ENCODE measurements around the gene PPHLN1.

The PPHLN1 gene

DNA sequence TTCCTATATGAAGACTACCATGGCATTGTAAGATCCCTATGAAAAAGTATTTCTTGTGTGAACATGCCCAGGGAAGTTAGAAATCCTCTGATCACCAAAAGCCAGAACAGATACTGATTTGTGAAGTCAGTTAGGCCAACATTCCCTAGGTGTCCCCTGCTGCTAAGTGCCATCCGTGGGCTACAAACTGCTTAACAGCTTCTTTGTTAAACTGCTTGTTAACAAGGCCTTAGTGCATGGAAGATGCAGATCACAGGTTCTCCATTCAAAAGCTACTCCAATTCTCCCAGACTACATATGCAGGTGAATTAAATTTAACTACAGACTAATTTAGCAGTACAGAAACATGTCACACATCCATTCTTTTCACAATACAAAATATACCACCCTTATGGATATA lies 155.4 kb downstream of the PPHLN1 start:
- no peak overlapping the region for H3K4me3 ChIP-seq (ENCODE audit: low read depth, low read length)
- TF ChIP-seq, protein P1, sequence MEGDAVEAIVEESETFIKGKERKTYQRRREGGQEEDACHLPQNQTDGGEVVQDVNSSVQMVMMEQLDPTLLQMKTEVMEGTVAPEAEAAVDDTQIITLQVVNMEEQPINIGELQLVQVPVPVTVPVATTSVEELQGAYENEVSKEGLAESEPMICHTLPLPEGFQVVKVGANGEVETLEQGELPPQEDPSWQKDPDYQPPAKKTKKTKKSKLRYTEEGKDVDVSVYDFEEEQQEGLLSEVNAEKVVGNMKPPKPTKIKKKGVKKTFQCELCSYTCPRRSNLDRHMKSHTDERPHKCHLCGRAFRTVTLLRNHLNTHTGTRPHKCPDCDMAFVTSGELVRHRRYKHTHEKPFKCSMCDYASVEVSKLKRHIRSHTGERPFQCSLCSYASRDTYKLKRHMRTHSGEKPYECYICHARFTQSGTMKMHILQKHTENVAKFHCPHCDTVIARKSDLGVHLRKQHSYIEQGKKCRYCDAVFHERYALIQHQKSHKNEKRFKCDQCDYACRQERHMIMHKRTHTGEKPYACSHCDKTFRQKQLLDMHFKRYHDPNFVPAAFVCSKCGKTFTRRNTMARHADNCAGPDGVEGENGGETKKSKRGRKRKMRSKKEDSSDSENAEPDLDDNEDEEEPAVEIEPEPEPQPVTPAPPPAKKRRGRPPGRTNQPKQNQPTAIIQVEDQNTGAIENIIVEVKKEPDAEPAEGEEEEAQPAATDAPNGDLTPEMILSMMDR (IDR thresholded peaks at IDR 0.05; ENCODE audit: borderline replicate concordance, insufficient read depth, low read depth, low read length), result no peak

DNA sequence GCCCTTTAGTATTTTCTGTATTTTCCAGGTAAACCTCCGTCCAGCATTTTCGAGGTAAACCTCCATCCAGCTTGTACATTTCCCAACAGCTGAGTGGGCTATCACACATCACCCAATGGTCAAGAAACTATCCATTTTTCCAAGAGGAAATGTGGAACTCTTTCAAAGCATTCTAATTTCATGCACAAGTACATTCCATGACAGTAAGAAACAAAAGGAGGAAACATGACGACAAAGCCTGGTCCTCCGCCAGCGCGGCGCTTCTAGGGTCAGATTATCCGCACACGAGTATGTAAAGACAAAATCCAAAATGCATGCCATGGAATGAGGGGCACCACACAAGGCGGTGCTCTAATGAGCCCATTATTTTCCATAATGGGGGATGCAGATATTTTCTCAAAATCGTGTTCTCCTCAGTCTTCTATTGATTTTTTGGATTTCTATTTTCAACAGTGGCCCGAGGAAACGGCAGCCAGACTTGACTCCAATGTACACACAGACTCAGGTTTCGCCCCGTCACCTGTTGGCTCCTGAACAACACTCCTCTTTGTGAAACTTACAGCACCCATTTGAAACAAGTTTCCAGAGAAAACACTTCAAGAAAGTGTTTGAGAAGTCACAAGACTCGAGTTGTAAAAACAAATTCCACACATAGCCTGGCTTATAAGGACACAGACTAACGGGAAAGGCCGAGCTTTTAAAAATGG lies 156.2 kb downstream of the PPHLN1 start:
- no peak overlapping the region for H3K4me3 ChIP-seq (ENCODE audit: low read depth, low read length)
- TF ChIP-seq, protein P1 (IDR thresholded peaks at IDR 0.05; ENCODE audit: borderline replicate concordance, insufficient read depth, low read depth, low read length), result no peak

DNA sequence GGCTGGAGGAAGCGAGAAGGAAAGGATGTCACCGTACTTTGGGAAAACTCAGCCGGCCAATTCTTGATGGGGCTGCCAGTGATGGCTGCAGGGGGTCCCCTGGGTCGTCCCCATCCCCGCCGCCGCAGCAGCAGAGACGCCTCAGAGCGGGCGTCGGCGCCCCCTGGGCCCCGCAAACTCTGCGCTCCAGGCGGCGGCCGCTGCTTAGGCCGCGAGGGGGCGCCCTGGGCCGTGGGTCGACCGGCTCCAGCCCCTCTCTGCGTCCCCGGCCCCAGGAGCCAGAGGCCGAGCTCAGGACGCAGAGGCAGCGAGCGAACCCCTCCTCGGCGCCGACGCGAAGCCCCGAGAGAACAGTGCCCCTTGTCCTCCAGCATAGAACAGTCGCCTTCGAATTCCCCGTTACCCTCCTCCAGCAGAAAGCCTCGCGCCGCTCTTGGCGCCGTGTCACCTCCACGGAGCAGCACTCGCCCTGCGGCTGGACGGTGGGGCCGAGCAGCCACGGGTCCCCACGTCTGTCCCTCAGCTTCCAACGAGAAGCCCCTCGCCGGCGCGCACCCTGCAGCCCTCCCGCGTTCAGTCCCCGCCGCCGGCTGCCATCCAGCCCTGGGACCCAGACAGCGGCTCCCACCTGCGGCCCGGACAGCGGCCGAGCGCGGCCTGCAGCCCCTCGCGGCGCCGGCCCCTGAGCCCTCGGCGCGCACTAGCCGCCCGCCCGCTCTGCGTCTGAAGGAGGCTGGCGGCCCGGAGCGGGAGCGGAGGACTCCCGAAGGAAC lies 157.0 kb downstream of the PPHLN1 start:
- TF ChIP-seq, protein P1 (IDR thresholded peaks at IDR 0.05; ENCODE audit: borderline replicate concordance, insufficient read depth, low read depth, low read length), result peak; percentile 96
- peak overlapping the region; percentile 72 for H3K4me3 ChIP-seq (ENCODE audit: low read depth, low read length)

DNA sequence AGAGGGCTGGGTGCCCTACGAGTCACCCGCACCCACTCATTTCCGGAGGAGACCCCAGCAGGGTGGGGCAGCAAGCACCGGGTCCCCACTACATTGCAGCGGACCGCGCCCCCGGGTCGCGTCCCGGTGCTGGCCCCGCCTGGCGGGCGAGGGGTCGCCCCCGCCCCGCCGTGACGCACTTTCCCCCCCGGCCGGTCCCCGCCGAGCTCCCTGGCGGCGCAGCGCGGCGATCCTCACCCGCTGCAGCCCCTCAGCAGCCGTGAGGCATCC lies 157.5 kb downstream of the PPHLN1 start:
- TF ChIP-seq, protein P1 (IDR thresholded peaks at IDR 0.05; ENCODE audit: borderline replicate concordance, insufficient read depth, low read depth, low read length), result no peak
- H3K4me3 ChIP-seq (ENCODE audit: low read depth, low read length), result peak overlapping the region; percentile 72

DNA sequence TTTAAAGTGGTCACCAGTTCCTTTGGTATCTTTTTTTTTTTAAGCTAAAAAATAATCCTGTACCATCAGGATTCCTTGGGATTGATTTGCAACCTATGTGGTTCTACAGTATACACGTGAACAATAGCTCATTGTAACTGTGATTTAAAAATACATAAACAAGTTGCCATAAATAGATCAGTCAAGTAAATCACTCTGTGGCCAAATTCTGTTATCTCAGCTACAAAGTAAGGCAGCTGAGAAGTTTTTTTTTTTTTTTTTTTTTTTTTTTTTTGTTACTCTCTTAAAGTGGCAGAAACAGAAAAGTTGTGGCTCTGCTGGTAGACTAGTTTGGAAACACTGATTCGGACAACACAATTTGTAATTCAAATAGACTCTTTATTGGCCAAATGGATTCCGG lies 159.0 kb downstream of the PPHLN1 start:
- TF ChIP-seq, protein P1 (IDR thresholded peaks at IDR 0.05; ENCODE audit: borderline replicate concordance, insufficient read depth, low read depth, low read length), result no peak
- no peak overlapping the region for H3K4me3 ChIP-seq (ENCODE audit: low read depth, low read length)

DNA sequence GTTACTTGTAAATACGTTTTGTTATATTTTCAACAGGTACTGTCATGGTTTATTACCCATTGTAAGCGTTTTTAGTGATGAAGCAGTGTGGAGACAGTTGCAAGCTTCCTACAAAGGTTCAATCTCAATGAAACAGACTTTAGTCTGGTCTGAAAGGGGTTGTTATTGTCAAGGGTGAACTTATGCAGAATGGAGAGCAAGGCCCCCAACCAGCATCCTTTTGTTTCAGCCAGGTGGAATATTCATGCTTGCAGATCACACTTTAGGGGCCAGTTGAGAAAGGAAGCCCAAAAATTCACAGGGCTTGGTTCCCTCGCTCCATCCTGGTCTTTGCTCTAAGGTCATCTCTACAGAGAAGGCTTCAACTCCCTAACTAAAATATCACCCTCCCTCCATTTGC lies 159.9 kb downstream of the PPHLN1 start:
- TF ChIP-seq, protein P1 (IDR thresholded peaks at IDR 0.05; ENCODE audit: borderline replicate concordance, insufficient read depth, low read depth, low read length), result no peak
- no peak overlapping the region for H3K4me3 ChIP-seq (ENCODE audit: low read depth, low read length)

DNA sequence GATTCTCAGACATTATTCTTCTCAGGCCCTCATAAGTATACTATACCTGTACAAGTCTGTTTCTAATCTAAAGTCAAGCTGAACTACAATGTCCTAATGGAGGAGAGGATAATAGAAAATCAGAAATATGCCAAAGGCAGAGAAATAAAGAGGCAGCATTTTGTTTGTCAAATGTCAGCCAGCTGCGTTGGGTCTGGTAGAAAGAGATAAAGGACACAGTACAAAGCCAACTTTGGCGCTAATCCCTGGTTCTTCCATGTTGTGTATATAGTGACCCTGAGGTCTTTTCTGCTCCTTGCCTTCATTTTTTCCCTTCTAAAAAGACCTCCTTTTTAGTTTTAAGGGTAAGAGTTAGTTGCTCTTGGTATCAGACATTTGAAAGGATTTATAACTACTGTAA lies 160.4 kb downstream of the PPHLN1 start:
- TF ChIP-seq, protein P1 (IDR thresholded peaks at IDR 0.05; ENCODE audit: borderline replicate concordance, insufficient read depth, low read depth, low read length), result no peak
- H3K4me3 ChIP-seq (ENCODE audit: low read depth, low read length), result no peak overlapping the region

Measured in GM12875 (cell line).